HG03108 (cell line): ENCODE data around the gene ERVMER34-1.

ENCODE experiments used
- ATAC-seq: cut with Tn5 transposase; IDR thresholded peaks from one replicate; pipeline ENCODE4 v1.9.1; 2021; ENCODE audit warnings: moderate library complexity; ENCODE audit not compliant: unreplicated experiment

The ERVMER34-1 gene, protein sequence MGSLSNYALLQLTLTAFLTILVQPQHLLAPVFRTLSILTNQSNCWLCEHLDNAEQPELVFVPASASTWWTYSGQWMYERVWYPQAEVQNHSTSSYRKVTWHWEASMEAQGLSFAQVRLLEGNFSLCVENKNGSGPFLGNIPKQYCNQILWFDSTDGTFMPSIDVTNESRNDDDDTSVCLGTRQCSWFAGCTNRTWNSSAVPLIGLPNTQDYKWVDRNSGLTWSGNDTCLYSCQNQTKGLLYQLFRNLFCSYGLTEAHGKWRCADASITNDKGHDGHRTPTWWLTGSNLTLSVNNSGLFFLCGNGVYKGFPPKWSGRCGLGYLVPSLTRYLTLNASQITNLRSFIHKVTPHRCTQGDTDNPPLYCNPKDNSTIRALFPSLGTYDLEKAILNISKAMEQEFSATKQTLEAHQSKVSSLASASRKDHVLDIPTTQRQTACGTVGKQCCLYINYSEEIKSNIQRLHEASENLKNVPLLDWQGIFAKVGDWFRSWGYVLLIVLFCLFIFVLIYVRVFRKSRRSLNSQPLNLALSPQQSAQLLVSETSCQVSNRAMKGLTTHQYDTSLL

DNA sequence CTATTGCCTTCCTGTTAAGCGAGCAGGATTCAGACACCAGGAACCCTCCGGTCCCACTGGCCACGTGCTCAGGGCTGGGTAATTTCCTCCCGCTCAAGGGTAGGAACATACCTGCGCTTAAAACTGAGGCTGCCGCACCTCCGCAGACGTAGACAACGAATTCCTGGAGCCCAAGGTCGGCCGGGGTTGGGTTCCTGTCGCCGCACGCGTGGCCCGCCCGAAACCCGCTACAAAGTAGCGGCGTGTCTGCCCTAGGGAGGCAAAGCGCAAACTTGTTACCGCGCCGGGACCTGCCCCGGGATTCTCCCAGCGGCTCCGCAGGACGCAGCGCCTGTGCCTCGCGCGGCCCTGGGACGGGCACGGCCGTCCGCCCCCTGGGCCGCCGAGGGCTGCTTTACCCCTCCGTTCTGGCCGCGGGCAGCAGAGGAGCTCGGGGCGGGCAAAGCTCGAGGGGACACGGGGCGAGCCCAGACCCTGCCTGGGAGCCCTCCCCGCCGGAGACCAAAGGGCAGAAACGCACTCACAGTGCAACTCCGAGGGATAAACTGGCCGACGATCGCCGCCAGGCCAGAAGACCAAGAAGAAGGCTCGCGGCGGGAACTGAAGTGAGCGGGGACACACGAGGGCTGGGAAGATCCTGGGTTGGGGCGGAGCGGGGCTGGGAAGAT, at the start of gene ERVMER34-1:
Gene ERVMER34-1 (minus strand): TSS at position 607 of the 668 bp plus-strand sequence. CDS start 5,905 bp downstream, outside the sequence.
- no peak for ATAC-seq

DNA sequence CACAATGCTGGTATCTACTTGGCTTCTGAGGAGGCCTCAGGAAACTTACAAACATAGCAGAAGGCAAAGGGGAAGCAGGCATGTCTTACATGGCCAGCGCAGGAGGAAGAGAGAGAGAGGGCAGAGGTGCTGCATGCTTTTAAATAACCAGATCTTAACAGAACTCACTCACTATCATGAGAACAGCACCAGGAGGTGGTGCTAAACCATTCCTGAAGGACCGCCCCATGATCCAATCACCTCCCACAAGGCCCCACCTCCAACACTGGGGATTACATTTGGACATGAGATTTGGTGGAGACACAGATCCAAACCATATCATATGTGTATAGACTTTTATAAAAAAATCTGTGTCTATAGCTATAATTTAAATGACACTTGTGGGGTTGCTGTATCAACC, 48.6 kb upstream of the ERVMER34-1 start:
- no peak for ATAC-seq

DNA sequence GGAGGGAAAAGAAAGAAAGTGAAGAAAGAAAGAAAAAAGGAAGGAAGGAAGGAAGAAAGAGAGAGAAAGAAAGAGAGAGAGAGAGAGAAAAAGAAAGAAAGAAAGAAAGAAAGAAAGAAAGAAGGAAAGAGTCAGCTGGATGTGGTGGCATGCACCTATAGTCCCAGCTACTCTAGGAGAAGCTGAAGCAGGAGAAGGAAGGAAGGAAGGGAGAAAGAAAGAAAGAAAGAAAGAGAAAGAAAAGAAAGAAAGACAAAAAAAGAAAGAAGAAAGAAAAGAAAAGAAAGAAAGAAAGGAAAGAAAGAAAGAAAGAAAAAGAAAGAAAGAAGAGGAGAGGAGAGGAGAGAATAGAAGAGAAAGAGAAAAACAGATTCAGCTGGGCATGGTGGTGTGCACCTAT, 44.3 kb upstream of the ERVMER34-1 start:
- no peak for ATAC-seq

DNA sequence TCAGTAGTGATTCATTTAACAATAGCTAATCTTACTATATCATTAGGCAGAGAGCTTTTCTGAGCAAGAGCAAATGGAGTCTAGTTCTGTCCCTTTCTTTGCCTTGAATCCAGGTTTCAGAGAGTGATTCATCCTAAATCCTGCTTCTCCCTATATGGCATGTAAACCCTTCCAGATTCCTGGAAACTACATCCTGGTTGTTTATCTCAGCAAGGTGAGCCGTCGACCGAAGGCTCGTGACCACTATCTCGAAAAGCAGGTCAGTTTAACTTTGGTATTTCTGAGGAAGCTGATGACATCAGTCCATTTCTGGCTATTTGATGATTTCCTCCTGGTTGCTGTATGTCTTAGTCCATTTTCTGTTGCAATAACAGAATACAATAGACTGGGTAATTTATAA, 40.7 kb upstream of the ERVMER34-1 start:
- ATAC-seq, result no peak

DNA sequence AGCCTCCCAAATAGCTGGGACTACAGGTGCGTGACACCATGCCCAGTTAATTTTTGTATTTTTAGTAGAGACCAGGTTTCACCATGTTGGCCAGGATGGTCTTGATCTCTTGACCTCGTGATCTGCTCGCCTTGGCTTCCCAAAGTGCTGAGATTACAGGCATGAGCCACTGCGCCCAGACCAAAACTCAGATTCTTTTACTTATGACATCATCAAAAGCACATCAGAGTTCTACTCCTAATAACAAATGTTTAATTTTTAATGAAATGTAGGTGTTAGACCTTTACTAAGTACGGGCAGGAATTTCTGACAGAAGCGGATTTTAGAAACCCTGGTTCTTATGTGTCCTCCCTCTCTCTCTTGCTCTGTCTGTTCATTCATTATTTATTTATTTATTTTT, 38.5 kb upstream of the ERVMER34-1 start:
- no peak for ATAC-seq

DNA sequence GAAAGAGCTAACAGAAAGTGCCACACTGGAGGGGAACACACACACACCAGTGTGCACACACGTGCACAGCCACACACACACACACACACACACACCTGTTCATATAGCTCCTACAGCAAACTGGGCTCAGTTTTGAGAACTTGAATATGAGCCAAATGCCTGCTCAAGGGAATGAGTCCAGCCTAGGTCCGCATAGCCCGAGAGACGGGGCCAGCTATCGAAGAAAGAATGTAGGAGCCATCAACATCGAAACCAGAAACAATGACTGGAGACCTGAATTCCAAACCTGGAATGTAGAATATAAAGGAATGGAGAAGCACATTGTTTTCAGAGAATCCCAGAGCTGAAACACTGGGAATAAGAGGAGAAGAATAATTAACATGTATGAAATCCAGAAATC, 37.6 kb upstream of the ERVMER34-1 start:
- ATAC-seq, result no peak

DNA sequence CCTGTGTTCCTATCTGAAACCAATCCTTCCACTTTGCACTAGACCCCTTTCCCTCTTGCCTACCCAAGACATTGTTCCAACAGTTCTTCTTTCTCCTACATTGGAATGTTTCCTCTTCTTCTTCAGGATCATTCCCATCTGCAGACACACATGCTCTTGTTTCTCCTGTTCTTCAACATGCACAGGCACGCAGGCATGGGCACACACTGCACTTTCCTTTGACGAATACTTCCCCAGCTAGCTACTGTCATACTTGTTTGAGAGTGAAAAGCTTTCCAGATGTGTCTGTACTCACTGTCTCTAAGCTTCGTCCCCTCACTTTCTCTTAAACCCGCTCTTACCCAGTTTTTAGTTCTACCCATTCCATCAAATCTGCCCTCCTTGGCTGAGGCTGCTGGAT, 31.8 kb upstream of the ERVMER34-1 start:
- no peak for ATAC-seq

DNA sequence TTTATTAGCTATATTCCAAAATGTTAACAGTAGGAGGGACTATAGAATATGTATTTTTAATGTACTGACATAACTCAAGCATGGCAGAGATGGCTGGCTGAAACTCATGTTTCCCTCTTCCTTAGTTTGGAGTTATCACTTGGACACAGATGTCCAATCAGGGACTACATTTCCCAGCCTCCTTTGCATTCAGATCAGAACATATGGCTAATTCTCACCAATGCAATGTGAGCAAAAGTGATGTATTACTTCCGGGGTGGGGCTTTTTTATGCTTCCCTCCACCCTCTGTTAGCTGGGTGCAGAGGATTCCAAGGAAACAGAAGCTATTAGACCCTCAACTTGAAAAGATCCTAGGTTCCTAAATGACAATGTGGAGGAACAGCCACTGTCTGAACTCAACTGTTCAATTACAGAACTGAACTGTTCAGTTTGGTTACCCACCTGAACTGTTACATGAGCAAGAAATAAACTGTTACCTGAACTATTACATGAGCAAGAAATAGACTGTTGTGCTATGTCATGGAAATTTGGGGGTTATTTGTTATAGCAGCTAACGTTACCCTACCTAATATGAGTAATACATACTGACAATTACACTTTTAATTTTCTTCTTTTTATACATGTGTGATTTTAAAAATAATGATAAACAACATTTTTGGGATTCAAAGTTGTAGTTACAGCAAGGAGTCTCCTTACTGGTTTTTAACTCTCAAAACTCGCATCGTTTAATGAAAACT, 29.6 kb upstream of the ERVMER34-1 start:
- no peak for ATAC-seq

DNA sequence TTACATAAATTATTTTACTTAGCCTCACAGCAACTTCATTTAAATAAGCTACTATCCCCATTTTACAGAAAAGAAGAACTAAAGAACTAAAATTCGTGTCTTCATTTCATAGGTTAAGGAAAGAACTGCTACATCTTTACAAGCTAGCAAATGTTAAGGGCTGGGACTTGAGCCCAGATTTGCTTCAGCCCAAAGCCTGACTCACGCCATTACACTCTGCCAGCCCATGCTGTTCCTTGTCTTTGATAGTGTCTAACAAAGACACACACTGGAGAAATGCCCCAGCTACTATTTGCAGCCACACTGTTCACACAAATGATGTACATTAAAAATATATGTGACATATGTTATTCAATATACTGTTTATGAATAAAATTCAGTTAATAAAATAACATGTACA, 29.0 kb upstream of the ERVMER34-1 start:
- no peak for ATAC-seq

DNA sequence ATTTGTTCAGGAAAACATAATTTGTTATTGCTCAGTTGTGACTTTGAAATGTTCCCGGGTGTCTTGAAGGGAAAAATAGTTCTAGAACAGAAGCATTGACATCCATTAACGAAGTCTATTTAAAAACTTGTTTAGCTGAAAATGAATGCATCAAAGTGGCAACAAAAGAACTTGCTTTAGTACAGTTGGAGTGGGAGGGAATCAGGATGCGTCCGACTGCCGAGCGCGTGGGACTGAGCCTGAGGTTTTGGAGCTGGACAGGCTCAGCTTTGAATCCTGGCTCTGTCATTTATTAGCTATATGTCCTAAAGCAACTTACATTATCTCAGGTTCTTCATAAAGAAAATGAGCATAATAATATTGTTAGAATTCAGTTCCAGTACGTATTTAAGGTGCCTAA, 9.0 kb upstream of the ERVMER34-1 start:
- ATAC-seq, result no peak

DNA sequence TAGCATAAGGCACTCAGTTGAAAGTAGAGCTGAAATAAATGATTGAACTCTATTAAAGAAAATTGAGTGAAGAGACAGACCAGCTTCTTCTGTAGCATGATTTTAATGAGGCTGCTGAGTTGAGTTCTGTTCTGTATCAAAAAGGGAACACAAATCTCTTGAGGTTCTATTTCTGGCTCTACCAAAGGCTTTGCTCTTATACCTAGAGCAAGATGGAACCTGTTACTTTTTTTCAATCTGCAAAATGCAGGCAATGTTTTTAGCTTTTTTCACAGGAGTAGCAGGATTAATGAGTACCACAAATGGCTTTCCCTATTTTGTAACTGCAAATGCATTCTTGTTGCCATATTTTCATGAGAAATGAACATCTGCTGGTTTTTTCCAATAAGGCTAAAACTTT, 4.2 kb upstream of the ERVMER34-1 start:
- ATAC-seq, result no peak

DNA sequence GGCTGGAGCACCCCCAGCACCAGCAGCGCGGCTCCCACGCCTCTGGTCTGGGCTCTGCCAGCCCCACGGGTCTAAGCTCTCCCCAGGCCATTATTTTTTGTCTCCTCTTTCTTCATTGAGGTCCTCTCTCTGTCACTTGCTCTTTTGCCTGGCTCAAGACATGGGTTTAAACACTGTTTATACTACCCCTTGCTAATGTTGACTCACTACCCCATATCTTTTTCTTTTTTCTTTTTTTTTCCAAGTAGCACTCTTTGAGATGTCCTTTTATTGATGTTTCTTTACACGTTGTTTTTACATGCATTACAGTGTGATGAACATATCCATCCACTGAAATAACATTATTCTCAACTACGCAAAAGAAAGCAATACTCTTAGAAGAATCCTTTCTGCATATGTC, 1.7 kb upstream of the ERVMER34-1 start:
- no peak for ATAC-seq

DNA sequence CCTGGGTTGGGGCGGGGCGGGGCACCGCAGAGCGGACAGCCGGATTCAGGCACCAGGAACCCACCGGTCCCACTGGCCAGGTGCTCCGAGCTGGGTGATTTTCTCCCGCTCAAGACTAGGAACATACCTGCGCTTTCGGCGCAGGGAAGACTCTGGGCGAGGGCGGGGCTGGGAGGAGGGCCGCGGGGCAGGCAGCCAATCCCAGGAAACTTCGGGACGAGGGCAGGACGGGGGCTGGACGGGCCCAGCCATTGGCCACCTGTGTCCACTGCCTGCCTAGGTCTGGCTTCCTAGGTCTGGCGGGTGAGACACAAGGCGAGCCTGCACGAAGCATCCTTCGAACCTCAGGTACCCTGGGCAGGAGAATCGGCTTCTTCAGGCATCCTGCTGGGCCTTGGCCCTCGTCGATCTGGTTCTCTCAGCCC, 274 bp upstream of the ERVMER34-1 start:
- ATAC-seq, result no peak

DNA sequence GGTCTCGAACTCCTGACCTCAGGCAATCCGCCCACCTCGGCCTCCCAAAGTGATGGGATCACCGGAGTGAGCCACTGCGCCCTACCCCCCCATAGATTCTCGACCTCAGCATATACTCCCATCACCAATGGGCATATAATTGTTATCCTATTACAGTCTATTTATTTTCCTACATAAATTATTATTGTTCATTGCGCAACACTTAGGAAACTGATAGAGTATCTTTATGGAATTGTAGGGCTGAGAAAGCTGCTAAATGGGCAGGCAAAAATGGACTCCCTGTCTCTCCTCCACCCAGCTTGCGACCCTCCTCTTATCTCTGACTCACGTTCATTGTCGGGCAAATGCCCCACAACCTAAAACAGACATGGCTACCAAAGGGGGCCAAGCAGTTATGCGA, 1.0 kb downstream of the ERVMER34-1 start:
- no peak for ATAC-seq

DNA sequence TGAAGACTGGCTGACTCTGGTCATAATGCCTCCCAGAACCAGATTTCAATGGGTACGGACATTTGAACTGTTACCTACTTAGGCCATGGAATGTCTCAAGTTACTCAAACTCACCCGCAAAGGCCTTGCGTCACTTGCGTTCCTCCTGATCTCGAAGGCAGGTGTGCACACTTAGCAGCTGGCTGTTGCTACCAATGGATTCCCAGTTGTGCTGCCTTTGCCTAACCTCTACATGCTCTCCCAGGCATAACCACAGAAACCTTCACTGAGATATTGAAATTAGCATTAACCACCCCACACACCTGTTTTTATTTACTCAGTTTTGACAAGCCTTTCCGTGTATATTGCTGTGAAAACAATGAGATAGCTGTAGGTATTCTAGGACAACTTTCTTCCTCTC, 2.8 kb downstream of the ERVMER34-1 start:
- no peak for ATAC-seq

DNA sequence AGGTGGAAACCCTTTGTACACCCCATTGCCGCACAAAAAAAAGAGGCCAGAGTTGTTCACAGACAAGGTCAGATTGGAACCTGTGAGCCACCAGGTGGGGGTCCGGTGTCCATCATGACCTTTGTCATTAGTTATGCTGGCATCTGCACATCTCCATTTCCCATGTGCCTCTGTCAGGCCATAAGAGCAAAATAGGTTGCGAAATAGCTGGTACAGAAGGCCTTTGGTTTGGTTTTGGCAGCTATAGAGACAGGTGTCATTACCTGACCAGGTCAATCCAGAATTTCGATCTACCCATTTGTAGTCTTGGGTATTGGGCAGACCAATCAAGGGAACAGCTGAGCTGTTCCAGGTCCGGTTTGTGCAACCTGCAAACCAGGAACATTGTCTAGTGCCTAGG, 6.6 kb downstream of the ERVMER34-1 start:
- no peak for ATAC-seq

DNA sequence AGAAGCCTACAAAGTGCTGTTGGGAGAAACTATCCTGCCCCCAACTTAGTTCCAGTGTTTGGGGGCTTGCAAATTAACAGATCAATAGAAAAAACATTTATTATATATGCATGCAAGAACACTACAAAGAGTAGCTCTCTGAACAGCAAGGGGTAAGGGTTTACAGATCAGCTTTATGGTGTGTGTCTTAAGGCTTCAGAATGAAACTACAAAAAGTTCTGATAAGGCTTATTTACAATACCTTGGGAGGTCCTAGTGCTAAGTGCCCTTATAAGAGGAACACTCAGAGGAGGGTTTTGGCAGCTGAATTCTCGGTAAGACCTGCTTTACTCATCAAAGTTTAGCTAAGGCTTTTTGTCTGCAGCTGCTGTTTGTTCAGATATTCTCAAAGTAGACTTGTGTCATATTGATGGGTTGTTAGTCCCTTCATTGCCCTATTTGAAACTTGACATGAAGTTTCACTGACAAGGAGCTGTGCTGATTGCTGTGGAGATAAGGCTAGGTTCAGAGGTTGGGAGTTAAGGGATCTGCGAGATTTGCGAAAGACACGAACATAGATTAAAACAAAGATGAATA, 7.7 kb downstream of the ERVMER34-1 start:
- no peak for ATAC-seq

DNA sequence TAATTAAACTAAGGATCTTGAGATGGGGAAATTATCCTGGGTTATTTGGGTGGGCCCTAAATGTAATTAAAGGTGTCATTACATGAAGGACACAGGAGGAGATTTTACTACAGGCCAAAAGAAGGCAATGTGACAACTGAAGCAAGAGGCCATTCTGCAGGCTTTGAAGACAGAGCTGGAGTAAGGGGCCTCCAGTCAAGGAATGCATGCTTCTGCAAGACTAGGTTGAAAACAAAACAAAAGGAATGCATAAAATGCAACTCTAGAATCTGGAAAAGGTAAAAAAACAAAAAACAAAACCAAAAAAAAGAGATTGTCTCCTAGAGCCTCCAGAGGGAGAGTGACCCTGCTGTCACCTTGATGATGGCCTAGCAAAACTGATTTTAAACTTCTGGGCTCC, 21.6 kb downstream of the ERVMER34-1 start:
- ATAC-seq, result no peak

DNA sequence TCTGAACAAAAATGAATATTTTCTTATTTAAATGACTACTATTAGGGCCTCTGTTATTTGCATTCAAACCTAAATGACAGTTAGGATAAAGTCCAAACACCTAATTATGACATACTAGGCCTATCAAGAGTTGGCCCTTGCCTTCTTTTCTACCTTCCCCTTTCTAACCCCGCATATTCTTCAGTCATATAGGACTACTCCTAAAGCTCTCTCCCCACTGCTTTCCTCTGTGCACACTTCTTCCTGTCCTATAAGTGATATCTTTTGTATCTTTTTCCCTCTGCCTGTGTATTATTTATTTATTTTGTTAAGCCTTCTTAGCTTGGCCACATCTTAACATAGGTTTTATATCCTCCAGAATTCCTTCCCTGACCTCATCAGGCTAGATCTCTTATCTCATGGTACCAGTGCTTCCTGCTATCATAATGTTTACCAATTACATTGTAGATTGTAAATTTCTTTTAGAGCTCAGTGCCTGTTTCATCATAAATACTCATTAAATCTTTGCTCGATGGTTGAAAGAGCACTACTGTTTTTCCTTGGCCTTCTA, 22.5 kb downstream of the ERVMER34-1 start:
- no peak for ATAC-seq

DNA sequence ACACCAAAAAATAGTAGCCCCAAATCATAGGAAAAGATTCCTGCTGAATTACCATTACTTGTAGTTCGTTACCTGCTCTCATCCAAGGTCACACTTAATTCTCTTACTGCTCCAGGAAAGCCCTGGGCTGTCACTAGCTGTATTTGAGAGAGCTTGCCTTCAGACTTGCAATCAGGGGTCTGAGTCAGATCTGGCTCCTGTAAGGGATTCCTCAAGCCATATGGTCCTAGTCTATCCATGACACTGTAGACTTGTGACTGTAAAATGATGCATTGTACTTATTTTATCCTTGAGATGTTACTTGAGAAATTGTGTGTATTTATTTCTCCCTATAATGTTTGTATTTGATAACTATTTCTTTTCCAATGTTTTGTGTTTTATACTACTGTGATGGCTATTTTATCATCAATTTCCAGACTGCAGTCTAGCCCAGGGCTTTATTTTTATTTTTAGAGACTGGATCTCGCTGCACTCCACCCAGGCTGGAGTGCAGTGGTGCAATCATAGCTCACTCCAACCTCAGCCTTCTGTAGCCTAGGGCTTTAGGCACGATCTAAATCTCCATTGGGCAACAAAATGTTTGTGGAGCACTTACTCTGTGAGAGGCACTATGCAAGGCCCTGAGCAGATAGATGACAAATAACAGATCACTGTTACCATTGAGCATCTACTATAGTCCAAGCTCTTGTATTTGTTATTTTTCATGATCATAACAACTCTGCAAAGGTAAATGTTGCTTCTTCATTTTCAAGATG, 24.2 kb downstream of the ERVMER34-1 start:
- no peak for ATAC-seq
